Stimulated activated memory B cell treated with anti-CD40 and anti-IgM and Interleukin-4, amounts not matched to agents 10 μg/mL and 1 μg/mL and 100 μg/mL, for 72 hours (primary cell): ENCODE measurements around the gene PTCD2.
A peak's percentile ranks its signal among the peaks of the same experiment; 100 is the strongest.

ENCODE experiments used
- ATAC-seq: fragments of 150-1000 bp; cut with Tn5 transposase; 2 replicates; pipeline ENCODE4 v1.10.0; 2021
- H3K27ac Mint-ChIP-seq: one replicate; pipeline ENCODE4 v1.8.0; 2022; ENCODE audit warnings: mild to moderate bottlenecking, mixed read lengths
- H3K27me3 Mint-ChIP-seq: one replicate; pipeline ENCODE4 v1.8.0; 2022; ENCODE audit warnings: mixed read lengths
- H3K36me3 Mint-ChIP-seq: one replicate; pipeline ENCODE4 v1.8.0; 2022; ENCODE audit warnings: mixed read lengths
- H3K4me1 Mint-ChIP-seq: one replicate; pipeline ENCODE4 v1.8.0; 2022; ENCODE audit warnings: mixed read lengths
- H3K4me3 Mint-ChIP-seq: one replicate; pipeline ENCODE4 v1.8.0; 2022; ENCODE audit warnings: mild to moderate bottlenecking, moderate library complexity, mixed read lengths
- H3K9me3 Mint-ChIP-seq: one replicate; pipeline ENCODE4 v1.8.0; 2022; ENCODE audit warnings: mixed read lengths

The PTCD2 gene

GRCh38 chr5:72376381-72376780 is 56.2 kb downstream of the PTCD2 start:
- Mint-ChIP-seq H3K4me1 (peaks cover 27% of the 10 kb centered on the region), H3K36me3 (no peaks in the 10 kb centered on the region), H3K4me3 (no peak overlapping the region), H3K9me3 (no peaks in the 10 kb centered on the region), H3K27ac (no peak overlapping the region), H3K27me3 (peaks cover 12% of the 10 kb centered on the region)
- no peak for ATAC-seq

DNA sequence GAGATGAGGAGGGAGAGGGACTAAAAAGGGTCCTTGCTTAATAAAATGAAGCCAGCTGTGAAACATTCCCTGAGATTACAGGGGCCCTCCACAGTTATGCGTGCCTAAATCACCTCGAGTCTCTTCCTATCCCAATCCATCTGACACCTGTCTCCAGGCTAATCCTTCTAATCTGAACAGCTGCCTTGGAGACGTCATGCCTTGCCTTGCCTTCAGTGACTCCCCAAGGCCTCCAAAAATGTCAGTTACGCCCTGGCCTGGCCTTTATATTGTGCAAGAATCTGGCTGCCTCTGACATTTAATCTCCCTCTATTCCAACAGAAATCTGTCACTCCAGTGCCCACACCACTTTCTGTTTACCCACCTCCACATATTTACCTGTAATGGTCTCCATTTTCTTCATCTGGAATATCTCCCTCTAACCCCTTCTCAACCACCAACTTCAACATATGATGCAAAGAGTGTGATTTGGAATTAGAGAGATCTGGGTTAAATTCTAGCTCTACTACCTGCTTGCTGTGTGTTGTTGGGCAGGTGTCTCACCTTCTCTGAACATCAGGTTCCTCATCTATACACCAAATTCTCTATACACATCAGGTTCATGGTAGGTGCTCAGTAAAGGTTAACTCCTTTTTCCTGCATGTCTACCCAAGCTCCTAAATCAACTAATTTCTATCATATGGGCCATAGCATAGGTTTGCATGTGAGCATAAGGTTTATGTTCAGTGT is 57.9 kb downstream of the PTCD2 start:
- Mint-ChIP-seq H3K4me3 (no peak overlapping the region), H3K27ac (no peak overlapping the region), H3K4me1 (peaks cover 14% of the 10 kb centered on the region), H3K27me3 (peaks cover 12% of the 10 kb centered on the region), H3K9me3 (no peaks in the 10 kb centered on the region), H3K36me3 (no peaks in the 10 kb centered on the region)
- ATAC-seq: no peak

- peaks cover 12% of the 10 kb centered on the region for H3K27me3 Mint-ChIP-seq
- peaks cover 14% of the 10 kb centered on the region for H3K4me1 Mint-ChIP-seq
- H3K27ac Mint-ChIP-seq: no peak overlapping the region
- H3K4me3 Mint-ChIP-seq: no peak overlapping the region
- H3K36me3 Mint-ChIP-seq: no peaks in the 10 kb centered on the region
- ATAC-seq: no peak
- H3K9me3 Mint-ChIP-seq: no peaks in the 10 kb centered on the region
Measured at GRCh38 chr5:72378639-72379289, 58.6 kb downstream of the PTCD2 start.

GRCh38 chr5:72379936-72380335 is 59.8 kb downstream of the PTCD2 start:
- ATAC-seq: no peak
- H3K27me3 Mint-ChIP-seq: peaks cover 12% of the 10 kb centered on the region
- H3K27ac Mint-ChIP-seq: peak overlapping the region; percentile 19
- peaks cover 14% of the 10 kb centered on the region for H3K4me1 Mint-ChIP-seq
- H3K4me3 Mint-ChIP-seq: no peak overlapping the region
- H3K9me3 Mint-ChIP-seq: no peaks in the 10 kb centered on the region
- no peaks in the 10 kb centered on the region for H3K36me3 Mint-ChIP-seq

GRCh38 chr5:72380492-72381274 is 60.5 kb downstream of the PTCD2 start:
- Mint-ChIP-seq H3K4me3 (no peak overlapping the region), H3K9me3 (no peaks in the 10 kb centered on the region), H3K36me3 (no peaks in the 10 kb centered on the region), H3K4me1 (peaks cover 14% of the 10 kb centered on the region), H3K27me3 (peaks cover 7% of the 10 kb centered on the region), H3K27ac (peak overlapping the region; percentile 19)
- ATAC-seq: peak; percentile 74

DNA sequence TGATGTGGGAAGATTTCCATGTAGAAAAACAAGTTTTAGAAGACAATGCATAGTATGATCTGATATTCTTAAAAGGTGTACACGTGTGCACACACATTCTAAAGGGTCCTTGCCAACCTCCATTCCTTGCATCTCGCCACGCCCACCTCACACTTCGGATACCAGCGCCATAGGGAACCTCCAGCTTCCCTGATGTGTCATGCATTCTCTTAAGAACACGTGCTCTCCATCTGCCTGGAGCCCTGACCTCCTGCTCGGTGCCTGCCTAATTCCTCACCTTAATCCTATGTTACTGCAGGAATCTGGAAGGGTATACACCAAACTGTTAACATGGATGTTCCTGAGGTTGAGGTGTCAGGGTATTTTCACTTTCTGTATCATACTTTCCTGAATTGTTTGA is 63.1 kb downstream of the PTCD2 start:
- Mint-ChIP-seq H3K27ac (no peak overlapping the region), H3K9me3 (no peaks in the 10 kb centered on the region), H3K36me3 (no peaks in the 10 kb centered on the region), H3K4me1 (peaks cover 22% of the 10 kb centered on the region), H3K4me3 (no peak overlapping the region), H3K27me3 (peaks cover 2% of the 10 kb centered on the region)
- no peak for ATAC-seq

DNA sequence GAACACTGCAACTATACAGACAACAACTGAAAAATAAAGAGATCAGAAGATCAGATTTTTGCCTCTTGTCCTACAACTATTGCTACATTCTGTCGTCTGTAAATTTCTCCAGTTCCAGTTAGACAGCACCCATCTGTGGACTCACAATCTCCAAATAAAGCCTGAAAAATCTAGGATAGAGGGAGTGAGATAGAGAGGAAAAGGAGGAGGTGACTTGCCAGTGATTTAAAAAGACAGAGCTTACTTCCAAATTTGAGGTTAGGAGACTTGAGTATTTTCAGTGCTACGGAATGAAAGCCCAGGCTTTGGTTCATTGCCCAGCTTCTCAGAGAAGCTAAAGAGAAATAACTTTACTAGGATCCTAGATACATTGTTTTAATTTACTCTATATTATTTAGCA is 63.6 kb downstream of the PTCD2 start:
- Mint-ChIP-seq H3K4me3 (no peak overlapping the region), H3K27me3 (peaks cover 7% of the 10 kb centered on the region), H3K27ac (no peak overlapping the region), H3K9me3 (no peaks in the 10 kb centered on the region), H3K36me3 (no peaks in the 10 kb centered on the region), H3K4me1 (peaks cover 22% of the 10 kb centered on the region)
- no peak for ATAC-seq

GRCh38 chr5:72386639-72387038 is 66.5 kb downstream of the PTCD2 start:
- no peak overlapping the region for H3K4me3 Mint-ChIP-seq
- H3K9me3 Mint-ChIP-seq: no peaks in the 10 kb centered on the region
- peaks cover 22% of the 10 kb centered on the region for H3K27me3 Mint-ChIP-seq
- ATAC-seq: no peak
- H3K4me1 Mint-ChIP-seq: peaks cover 8% of the 10 kb centered on the region
- no peak overlapping the region for H3K27ac Mint-ChIP-seq
- no peaks in the 10 kb centered on the region for H3K36me3 Mint-ChIP-seq

DNA sequence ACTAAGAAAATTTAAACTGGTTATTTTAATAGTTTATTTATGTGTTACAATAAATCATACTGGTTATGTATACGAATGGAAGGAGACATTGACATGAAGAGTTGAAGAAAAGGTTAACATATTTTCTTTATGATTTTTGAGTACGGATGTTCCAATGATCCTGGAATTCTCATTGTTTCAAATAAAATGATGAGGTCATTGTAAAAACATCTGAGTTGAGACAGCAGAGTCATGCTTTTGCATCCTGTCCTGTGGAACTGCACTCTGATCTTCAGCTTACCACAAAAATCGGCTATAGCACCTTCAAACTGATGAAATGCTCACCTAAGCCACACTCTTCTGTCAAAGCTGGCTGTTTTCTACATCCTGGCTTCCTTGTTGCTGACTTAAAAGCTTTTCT is 67.8 kb downstream of the PTCD2 start:
- Mint-ChIP-seq H3K4me1 (peaks cover 8% of the 10 kb centered on the region), H3K27ac (no peak overlapping the region), H3K27me3 (peaks cover 22% of the 10 kb centered on the region), H3K4me3 (no peak overlapping the region), H3K9me3 (no peaks in the 10 kb centered on the region), H3K36me3 (no peaks in the 10 kb centered on the region)
- no peak for ATAC-seq

DNA sequence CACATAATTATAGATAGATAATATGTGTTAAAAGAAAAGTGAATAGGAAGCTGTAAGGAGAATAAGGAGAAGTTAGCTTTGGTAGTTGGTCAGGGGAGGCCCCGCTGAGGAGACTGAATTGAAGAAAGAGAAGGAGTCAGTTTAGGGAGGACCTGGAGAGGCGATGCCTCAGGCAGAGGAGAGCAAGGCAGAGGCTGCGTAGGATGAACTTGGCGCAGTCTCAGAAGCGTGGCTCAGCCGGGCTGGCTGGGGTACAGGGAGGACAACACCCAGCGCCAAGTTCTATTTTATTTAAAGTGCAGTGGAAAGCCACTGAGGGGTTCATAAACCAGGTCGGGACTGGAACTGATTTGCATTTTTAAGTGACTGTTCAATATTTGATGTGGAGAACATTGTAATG is 68.5 kb downstream of the PTCD2 start:
- no peak overlapping the region for H3K27ac Mint-ChIP-seq
- no peak for ATAC-seq
- peaks cover 8% of the 10 kb centered on the region for H3K4me1 Mint-ChIP-seq
- no peaks in the 10 kb centered on the region for H3K9me3 Mint-ChIP-seq
- peaks cover 22% of the 10 kb centered on the region for H3K27me3 Mint-ChIP-seq
- no peaks in the 10 kb centered on the region for H3K36me3 Mint-ChIP-seq
- H3K4me3 Mint-ChIP-seq: no peak overlapping the region

DNA sequence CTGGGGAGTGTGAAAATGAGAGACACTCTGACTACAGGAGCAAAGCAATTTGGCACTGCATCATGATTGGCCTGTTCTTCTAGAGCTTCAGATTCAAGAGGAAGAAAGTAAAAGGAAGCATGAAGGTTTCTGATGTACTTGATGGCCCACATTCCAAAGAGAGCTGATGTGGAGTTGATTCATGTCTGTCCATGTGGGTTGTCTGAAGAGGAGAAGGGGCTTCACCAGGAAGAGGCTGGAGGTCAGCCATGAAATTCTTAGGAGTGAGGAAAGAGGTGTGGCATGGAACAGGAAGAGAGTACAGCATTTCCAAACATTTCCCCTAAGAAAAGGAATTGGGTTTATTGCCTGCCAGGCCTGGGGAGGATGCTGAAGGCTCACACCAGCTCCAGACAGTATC is 70.7 kb downstream of the PTCD2 start:
- no peak for ATAC-seq
- peaks cover 30% of the 10 kb centered on the region for H3K27me3 Mint-ChIP-seq
- no peaks in the 10 kb centered on the region for H3K9me3 Mint-ChIP-seq

GRCh38 chr5:72392326-72392733 is 72.2 kb downstream of the PTCD2 start:
- no peak for ATAC-seq
- Mint-ChIP-seq H3K27ac (no peak overlapping the region), H3K27me3 (peaks cover 30% of the 10 kb centered on the region), H3K9me3 (no peaks in the 10 kb centered on the region), H3K36me3 (no peaks in the 10 kb centered on the region), H3K4me1 (peaks cover 6% of the 10 kb centered on the region), H3K4me3 (no peak overlapping the region)

More for the DNA sequence above, 70.7 kb downstream of the PTCD2 start:
- H3K4me1 Mint-ChIP-seq: peaks cover 14% of the 10 kb centered on the region
- H3K4me3 Mint-ChIP-seq: no peak overlapping the region
- no peaks in the 10 kb centered on the region for H3K36me3 Mint-ChIP-seq
- H3K27ac Mint-ChIP-seq: no peak overlapping the region

- Mint-ChIP-seq H3K27ac (no peak overlapping the region), H3K36me3 (no peaks in the 10 kb centered on the region), H3K4me1 (peaks cover 6% of the 10 kb centered on the region), H3K4me3 (no peak overlapping the region), H3K27me3 (peaks cover 30% of the 10 kb centered on the region), H3K9me3 (no peaks in the 10 kb centered on the region)
- no peak for ATAC-seq
Measured at GRCh38 chr5:72393052-72393451, 72.9 kb downstream of the PTCD2 start.

GRCh38 chr5:72394688-72395087 is 74.5 kb downstream of the PTCD2 start:
- Mint-ChIP-seq H3K4me1 (peaks cover 19% of the 10 kb centered on the region), H3K27me3 (peaks cover 14% of the 10 kb centered on the region), H3K27ac (no peak overlapping the region), H3K9me3 (no peaks in the 10 kb centered on the region), H3K36me3 (no peaks in the 10 kb centered on the region), H3K4me3 (no peak overlapping the region)
- peak; percentile 59 for ATAC-seq

GRCh38 chr5:72397836-72398235 is 77.7 kb downstream of the PTCD2 start:
- H3K4me1 Mint-ChIP-seq: peaks cover 23% of the 10 kb centered on the region
- H3K9me3 Mint-ChIP-seq: peaks cover 4% of the 10 kb centered on the region
- no peak overlapping the region for H3K27ac Mint-ChIP-seq
- H3K4me3 Mint-ChIP-seq: no peak overlapping the region
- no peak for ATAC-seq
- peaks cover 17% of the 10 kb centered on the region for H3K27me3 Mint-ChIP-seq
- H3K36me3 Mint-ChIP-seq: peaks cover 6% of the 10 kb centered on the region
